Astrocyte (in vitro differentiated cells and primary cell): ENCODE measurements around the gene KCNMA1. TPM values are rescaled to one million over a fixed set of nuclear protein-coding genes. Genes with fewer than 3 reads are reported as not detected.

Source experiments
- DNase-seq: peaks from one replicate; pipeline ENCODE4 v3.0.0-alpha.2; 2010; ENCODE audit warnings: low read depth
- FAIRE-seq: peaks from 2 replicates; lab custom pipeline; 2011; peaks lifted over from hg19 to GRCh38; lab: Jason Lieb, UNC
- H2AFZ ChIP-seq: 2 replicates; pipeline ENCODE4 v1.6.0; 2012; ENCODE audit warnings: low read depth, low read length, inconsistent platforms
- H3K27ac ChIP-seq: 2 replicates; pipeline ENCODE4 v1.5.1; 2011; ENCODE audit warnings: low read depth, low read length, inconsistent platforms
- H3K27me3 ChIP-seq: 2 replicates; pipeline ENCODE4 v1.6.0; 2011; ENCODE audit warnings: low read length, inconsistent platforms; ENCODE audit not compliant: insufficient read depth
- H3K36me3 ChIP-seq: 2 replicates; pipeline ENCODE4 v1.5.1; 2011; ENCODE audit warnings: low read length, inconsistent platforms; ENCODE audit not compliant: insufficient read depth
- H3K4me1 ChIP-seq: 2 replicates; pipeline ENCODE4 v1.5.1; 2011; ENCODE audit warnings: low read length, inconsistent platforms; ENCODE audit not compliant: insufficient read depth
- H3K4me2 ChIP-seq: 2 replicates; pipeline ENCODE4 v1.6.0; 2012; ENCODE audit warnings: low read length, inconsistent platforms
- H3K4me3 ChIP-seq: 2 replicates; pipeline ENCODE4 v1.5.1; 2011; ENCODE audit warnings: low read depth, mild to moderate bottlenecking, low read length, inconsistent platforms; ENCODE audit not compliant: insufficient read depth
- H3K79me2 ChIP-seq: 2 replicates; pipeline ENCODE4 v1.6.0; 2012; ENCODE audit warnings: mild to moderate bottlenecking, low read length, inconsistent platforms; ENCODE audit not compliant: insufficient read depth
- H3K9ac ChIP-seq: 2 replicates; pipeline ENCODE4 v1.6.0; 2012; ENCODE audit warnings: mild to moderate bottlenecking, low read length, inconsistent platforms
- H3K9me3 ChIP-seq: 2 replicates; pipeline ENCODE4 v1.5.1; 2012; ENCODE audit warnings: low read depth, mild to moderate bottlenecking, low read length, inconsistent platforms; ENCODE audit not compliant: insufficient read depth
- H4K20me1 ChIP-seq: 2 replicates; pipeline ENCODE4 v1.6.0; 2012; ENCODE audit warnings: low read length, inconsistent platforms; ENCODE audit not compliant: insufficient read depth
- H3K27ac Mint-ChIP-seq: one replicate; pipeline ENCODE4 v1.8.0; 2021; ENCODE audit warnings: mild to moderate bottlenecking, mixed read lengths; ENCODE audit not compliant: unreplicated experiment
- H3K27me3 Mint-ChIP-seq: one replicate; pipeline ENCODE4 v1.8.0; 2021; ENCODE audit warnings: low read depth, mixed read lengths; ENCODE audit not compliant: unreplicated experiment
- H3K36me3 Mint-ChIP-seq: one replicate; pipeline ENCODE4 v1.8.0; 2021; ENCODE audit warnings: low read depth, mixed read lengths; ENCODE audit not compliant: unreplicated experiment
- H3K4me1 Mint-ChIP-seq: one replicate; pipeline ENCODE4 v1.8.0; 2021; ENCODE audit warnings: low read depth, mixed read lengths; ENCODE audit not compliant: unreplicated experiment
- H3K4me3 Mint-ChIP-seq: one replicate; pipeline ENCODE4 v1.8.0; 2021; ENCODE audit warnings: mild to moderate bottlenecking, moderate library complexity, mixed read lengths; ENCODE audit not compliant: unreplicated experiment
- H3K9me3 Mint-ChIP-seq: one replicate; pipeline ENCODE4 v1.8.0; 2021; ENCODE audit warnings: mild to moderate bottlenecking, mixed read lengths; ENCODE audit not compliant: unreplicated experiment
- EZH2 ChIP-seq: IDR thresholded peaks from 2 replicates; pipeline ENCODE4 v1.6.1; 2012; ENCODE audit warnings: mild to moderate bottlenecking, low read length, inconsistent platforms; ENCODE audit not compliant: insufficient read depth
- total RNA-seq: library from RNA; stranded (reverse); gene quantifications from 2 replicates; pipeline ENCODE4 v1.2.1, GENCODE V29; 2021
- TF ChIP-seq, protein P1 (sequence below): IDR thresholded peaks from 2 replicates; pipeline ENCODE4 v1.5.1; 2011; ENCODE audit warnings: low read depth, mild to moderate bottlenecking, inconsistent platforms, low read length, moderate library complexity; ENCODE audit not compliant: insufficient read depth

Gene KCNMA1
- total RNA-seq, 1 donor from 2014 or later, result 45.8 TPM

GRCh38 chr10:77016278-77016815 is 621.3 kb downstream of the KCNMA1 start:
- Histone ChIP-seq H3K9ac (no peak overlapping the region), H3K36me3 (no peaks in the 10 kb centered on the region), H3K9me3 (no peaks in the 10 kb centered on the region), H3K27ac (no peak overlapping the region), H2AFZ (no peak overlapping the region), H3K27me3 (no peaks in the 10 kb centered on the region), H4K20me1 (no peaks in the 10 kb centered on the region), H3K4me3 (no peak overlapping the region), H3K79me2 (no peaks in the 10 kb centered on the region), H3K4me2 (no peak overlapping the region), H3K4me1 (no peaks in the 10 kb centered on the region)
- DNase-seq, result peak; percentile 10
- TF ChIP-seq, protein P1, sequence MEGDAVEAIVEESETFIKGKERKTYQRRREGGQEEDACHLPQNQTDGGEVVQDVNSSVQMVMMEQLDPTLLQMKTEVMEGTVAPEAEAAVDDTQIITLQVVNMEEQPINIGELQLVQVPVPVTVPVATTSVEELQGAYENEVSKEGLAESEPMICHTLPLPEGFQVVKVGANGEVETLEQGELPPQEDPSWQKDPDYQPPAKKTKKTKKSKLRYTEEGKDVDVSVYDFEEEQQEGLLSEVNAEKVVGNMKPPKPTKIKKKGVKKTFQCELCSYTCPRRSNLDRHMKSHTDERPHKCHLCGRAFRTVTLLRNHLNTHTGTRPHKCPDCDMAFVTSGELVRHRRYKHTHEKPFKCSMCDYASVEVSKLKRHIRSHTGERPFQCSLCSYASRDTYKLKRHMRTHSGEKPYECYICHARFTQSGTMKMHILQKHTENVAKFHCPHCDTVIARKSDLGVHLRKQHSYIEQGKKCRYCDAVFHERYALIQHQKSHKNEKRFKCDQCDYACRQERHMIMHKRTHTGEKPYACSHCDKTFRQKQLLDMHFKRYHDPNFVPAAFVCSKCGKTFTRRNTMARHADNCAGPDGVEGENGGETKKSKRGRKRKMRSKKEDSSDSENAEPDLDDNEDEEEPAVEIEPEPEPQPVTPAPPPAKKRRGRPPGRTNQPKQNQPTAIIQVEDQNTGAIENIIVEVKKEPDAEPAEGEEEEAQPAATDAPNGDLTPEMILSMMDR, result no peak
- no peak for TF ChIP-seq EZH2
- Mint-ChIP-seq H3K36me3 (peaks cover 9% of the 10 kb centered on the region), H3K9me3 (peaks cover 1% of the 10 kb centered on the region), H3K4me3 (no peak overlapping the region), H3K27me3 (no peaks in the 10 kb centered on the region), H3K4me1 (no peaks in the 10 kb centered on the region), H3K27ac (no peak overlapping the region)
- FAIRE-seq, result no peak

- Histone ChIP-seq H3K4me2 (no peak overlapping the region), H3K27me3 (no peaks in the 10 kb centered on the region), H3K36me3 (no peaks in the 10 kb centered on the region), H2AFZ (no peak overlapping the region), H3K4me1 (no peaks in the 10 kb centered on the region), H3K9me3 (no peaks in the 10 kb centered on the region), H3K27ac (no peak overlapping the region), H3K4me3 (no peak overlapping the region), H3K9ac (no peak overlapping the region), H4K20me1 (no peaks in the 10 kb centered on the region), H3K79me2 (no peaks in the 10 kb centered on the region)
- peaks cover 14% of the 10 kb centered on the region for H3K36me3 Mint-ChIP-seq
- DNase-seq (no peak), FAIRE-seq (no peak)
- TF ChIP-seq, protein P1, result no peak
- no peak for TF ChIP-seq EZH2
- no peaks in the 10 kb centered on the region for H3K27me3 Mint-ChIP-seq
- no peak overlapping the region for H3K27ac Mint-ChIP-seq
- H3K4me1 Mint-ChIP-seq, result no peaks in the 10 kb centered on the region
- H3K4me3 Mint-ChIP-seq, result no peak overlapping the region
- H3K9me3 Mint-ChIP-seq, result peaks cover 1% of the 10 kb centered on the region
Observed at GRCh38 chr10:77015360-77015759, 622.2 kb downstream of the KCNMA1 start.

GRCh38 chr10:77012812-77013500 is 624.7 kb downstream of the KCNMA1 start:
- H3K36me3 ChIP-seq, result no peaks in the 10 kb centered on the region
- no peaks in the 10 kb centered on the region for H3K27me3 ChIP-seq
- H3K4me3 ChIP-seq, result no peak overlapping the region
- no peaks in the 10 kb centered on the region for H3K4me1 ChIP-seq
- H3K4me3 Mint-ChIP-seq, result no peak overlapping the region
- peaks cover 1% of the 10 kb centered on the region for H3K9me3 Mint-ChIP-seq
- no peak overlapping the region for H3K27ac Mint-ChIP-seq
- no peaks in the 10 kb centered on the region for H3K4me1 Mint-ChIP-seq
- no peak overlapping the region for H2AFZ ChIP-seq
- H4K20me1 ChIP-seq, result no peaks in the 10 kb centered on the region
- H3K27me3 Mint-ChIP-seq, result no peaks in the 10 kb centered on the region
- H3K9me3 ChIP-seq, result no peaks in the 10 kb centered on the region
- no peak overlapping the region for H3K27ac ChIP-seq
- FAIRE-seq, result no peak
- no peak for DNase-seq
- H3K9ac ChIP-seq, result no peak overlapping the region
- H3K4me2 ChIP-seq, result no peak overlapping the region
- peaks cover 16% of the 10 kb centered on the region for H3K36me3 Mint-ChIP-seq
- no peaks in the 10 kb centered on the region for H3K79me2 ChIP-seq
- TF ChIP-seq, protein P1, result no peak
- no peak for TF ChIP-seq EZH2
